Type B pancreatic cell (in vitro differentiated cells): ENCODE results near the gene OR1E2. TPM values are rescaled to one million over a fixed set of nuclear protein-coding genes. Genes with fewer than 3 reads are reported as not detected.

ENCODE experiments used
- DNase-seq: peaks from one replicate; pipeline ENCODE4 v3.0.0; 2021; ENCODE audit warnings: mixed read lengths; ENCODE audit not compliant: unreplicated experiment; ENCODE audit errors: extremely low spot score
- H3K27ac Mint-ChIP-seq: 2 replicates; pipeline ENCODE4 v1.8.0; 2021; ENCODE audit warnings: mild to moderate bottlenecking, mixed read lengths
- H3K27me3 Mint-ChIP-seq: 2 replicates; pipeline ENCODE4 v1.8.0; 2021; ENCODE audit warnings: mixed read lengths
- H3K36me3 Mint-ChIP-seq: 2 replicates; pipeline ENCODE4 v1.8.0; 2021; ENCODE audit warnings: mixed read lengths
- H3K4me1 Mint-ChIP-seq: one replicate; pipeline ENCODE4 v1.8.0; 2021; ENCODE audit warnings: mixed read lengths; ENCODE audit not compliant: unreplicated experiment
- H3K4me3 Mint-ChIP-seq: 2 replicates; pipeline ENCODE4 v1.8.0; 2021; ENCODE audit warnings: mild to moderate bottlenecking, mixed read lengths
- H3K9me3 Mint-ChIP-seq: 2 replicates; pipeline ENCODE4 v1.8.0; 2021; ENCODE audit warnings: mixed read lengths
- long read RNA-seq: library from polyadenylated mRNA; unstranded; transcript quantifications from one replicate; pipeline ENCODE4 v2.0.0, GENCODE V29; 2020
- total RNA-seq: library from RNA; stranded (reverse); gene quantifications from 2 replicates; pipeline ENCODE4 v1.2.1, GENCODE V29; 2021; ENCODE audit warnings: low replicate concordance
- TF ChIP-seq, protein P1 (sequence below): fragments of 200-600 bp; sonication (generic); conservative IDR thresholded peaks from 2 replicates; pipeline ENCODE4 v1.5.0; 2021; ENCODE audit warnings: antibody characterized with exemption, mild to moderate bottlenecking

Gene OR1E2, protein sequence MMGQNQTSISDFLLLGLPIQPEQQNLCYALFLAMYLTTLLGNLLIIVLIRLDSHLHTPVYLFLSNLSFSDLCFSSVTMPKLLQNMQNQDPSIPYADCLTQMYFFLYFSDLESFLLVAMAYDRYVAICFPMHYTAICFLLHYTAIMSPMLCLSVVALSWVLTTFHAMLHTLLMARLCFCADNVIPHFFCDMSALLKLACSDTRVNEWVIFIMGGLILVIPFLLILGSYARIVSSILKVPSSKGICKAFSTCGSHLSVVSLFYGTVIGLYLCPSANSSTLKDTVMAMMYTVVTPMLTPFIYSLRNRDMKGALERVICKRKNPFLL
- not detected in 2 replicates for total RNA-seq
- long read RNA-seq, result 0 reads

- DNase-seq, result no peak
- peaks cover 11% of the 10 kb centered on the region for H3K27me3 Mint-ChIP-seq
- no peak within 1 kb of the TSS for H3K27ac Mint-ChIP-seq
- no peak within 1 kb of the TSS for H3K4me3 Mint-ChIP-seq
- no peaks in the 10 kb centered on the region for H3K4me1 Mint-ChIP-seq
- TF ChIP-seq, protein P1, sequence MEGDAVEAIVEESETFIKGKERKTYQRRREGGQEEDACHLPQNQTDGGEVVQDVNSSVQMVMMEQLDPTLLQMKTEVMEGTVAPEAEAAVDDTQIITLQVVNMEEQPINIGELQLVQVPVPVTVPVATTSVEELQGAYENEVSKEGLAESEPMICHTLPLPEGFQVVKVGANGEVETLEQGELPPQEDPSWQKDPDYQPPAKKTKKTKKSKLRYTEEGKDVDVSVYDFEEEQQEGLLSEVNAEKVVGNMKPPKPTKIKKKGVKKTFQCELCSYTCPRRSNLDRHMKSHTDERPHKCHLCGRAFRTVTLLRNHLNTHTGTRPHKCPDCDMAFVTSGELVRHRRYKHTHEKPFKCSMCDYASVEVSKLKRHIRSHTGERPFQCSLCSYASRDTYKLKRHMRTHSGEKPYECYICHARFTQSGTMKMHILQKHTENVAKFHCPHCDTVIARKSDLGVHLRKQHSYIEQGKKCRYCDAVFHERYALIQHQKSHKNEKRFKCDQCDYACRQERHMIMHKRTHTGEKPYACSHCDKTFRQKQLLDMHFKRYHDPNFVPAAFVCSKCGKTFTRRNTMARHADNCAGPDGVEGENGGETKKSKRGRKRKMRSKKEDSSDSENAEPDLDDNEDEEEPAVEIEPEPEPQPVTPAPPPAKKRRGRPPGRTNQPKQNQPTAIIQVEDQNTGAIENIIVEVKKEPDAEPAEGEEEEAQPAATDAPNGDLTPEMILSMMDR, result no peak
- peaks cover 5% of the 10 kb centered on the region for H3K9me3 Mint-ChIP-seq
- no peaks in the 10 kb centered on the region for H3K36me3 Mint-ChIP-seq
Observed at GRCh38 chr17:3433741-3434140, at the start of gene OR1E2. Gene OR1E2 (minus strand): TSS chr17:3433841. CDS start chr17:3433841, 0 bp downstream.

GRCh38 chr17:3482852-3483251 is 49.2 kb upstream of the OR1E2 start:
- H3K27ac Mint-ChIP-seq, result no peak overlapping the region
- no peaks in the 10 kb centered on the region for H3K36me3 Mint-ChIP-seq
- peaks cover 10% of the 10 kb centered on the region for H3K27me3 Mint-ChIP-seq
- H3K9me3 Mint-ChIP-seq, result no peaks in the 10 kb centered on the region
- TF ChIP-seq, protein P1, result no peak
- H3K4me3 Mint-ChIP-seq, result no peak overlapping the region
- no peaks in the 10 kb centered on the region for H3K4me1 Mint-ChIP-seq
- no peak for DNase-seq

- Mint-ChIP-seq H3K36me3 (no peaks in the 10 kb centered on the region), H3K27me3 (peaks cover 8% of the 10 kb centered on the region), H3K4me1 (peaks cover 13% of the 10 kb centered on the region), H3K9me3 (no peaks in the 10 kb centered on the region), H3K27ac (no peak overlapping the region), H3K4me3 (no peak overlapping the region)
- TF ChIP-seq, protein P1, result no peak
- DNase-seq, result no peak
Observed at GRCh38 chr17:3479988-3480387, 46.3 kb upstream of the OR1E2 start.

GRCh38 chr17:3475812-3476610 is 42.4 kb upstream of the OR1E2 start, which contains the start of gene ASPA:
Gene ASPA (plus strand): TSS chr17:3475997. CDS start chr17:3476160, 163 bp downstream.
- H3K4me3 Mint-ChIP-seq, result peak within 1 kb of the TSS; percentile 7
- H3K27me3 Mint-ChIP-seq, result peaks cover 5% of the 10 kb centered on the region
- no peaks in the 10 kb centered on the region for H3K36me3 Mint-ChIP-seq
- no peak for DNase-seq
- peaks cover 16% of the 10 kb centered on the region for H3K4me1 Mint-ChIP-seq
- peak within 1 kb of the TSS; percentile 15 for H3K27ac Mint-ChIP-seq
- TF ChIP-seq, protein P1, result no peak
- H3K9me3 Mint-ChIP-seq, result no peaks in the 10 kb centered on the region

- H3K27ac Mint-ChIP-seq, result peak overlapping the region; percentile 11
- peaks cover 5% of the 10 kb centered on the region for H3K27me3 Mint-ChIP-seq
- no peak for DNase-seq
- no peaks in the 10 kb centered on the region for H3K36me3 Mint-ChIP-seq
- TF ChIP-seq, protein P1, result no peak
- peaks cover 16% of the 10 kb centered on the region for H3K4me1 Mint-ChIP-seq
- H3K4me3 Mint-ChIP-seq, result no peak overlapping the region
- H3K9me3 Mint-ChIP-seq, result no peaks in the 10 kb centered on the region
Observed at GRCh38 chr17:3475251-3475685, 41.6 kb upstream of the OR1E2 start.
